GM18511 (cell line): ENCODE measurements around the gene STEAP3.
"Not testable (repeated sequence)": the region's sequence is repeated elsewhere in the genome, so short reads cannot be mapped to it uniquely, and the experiment has no call there.

Experiments used
- ATAC-seq: cut with Tn5 transposase; IDR thresholded peaks from one replicate; pipeline ENCODE4 v1.9.1; 2021; ENCODE audit warnings: mild to moderate bottlenecking, moderate library complexity; ENCODE audit not compliant: unreplicated experiment

STEAP3 gene

DNA sequence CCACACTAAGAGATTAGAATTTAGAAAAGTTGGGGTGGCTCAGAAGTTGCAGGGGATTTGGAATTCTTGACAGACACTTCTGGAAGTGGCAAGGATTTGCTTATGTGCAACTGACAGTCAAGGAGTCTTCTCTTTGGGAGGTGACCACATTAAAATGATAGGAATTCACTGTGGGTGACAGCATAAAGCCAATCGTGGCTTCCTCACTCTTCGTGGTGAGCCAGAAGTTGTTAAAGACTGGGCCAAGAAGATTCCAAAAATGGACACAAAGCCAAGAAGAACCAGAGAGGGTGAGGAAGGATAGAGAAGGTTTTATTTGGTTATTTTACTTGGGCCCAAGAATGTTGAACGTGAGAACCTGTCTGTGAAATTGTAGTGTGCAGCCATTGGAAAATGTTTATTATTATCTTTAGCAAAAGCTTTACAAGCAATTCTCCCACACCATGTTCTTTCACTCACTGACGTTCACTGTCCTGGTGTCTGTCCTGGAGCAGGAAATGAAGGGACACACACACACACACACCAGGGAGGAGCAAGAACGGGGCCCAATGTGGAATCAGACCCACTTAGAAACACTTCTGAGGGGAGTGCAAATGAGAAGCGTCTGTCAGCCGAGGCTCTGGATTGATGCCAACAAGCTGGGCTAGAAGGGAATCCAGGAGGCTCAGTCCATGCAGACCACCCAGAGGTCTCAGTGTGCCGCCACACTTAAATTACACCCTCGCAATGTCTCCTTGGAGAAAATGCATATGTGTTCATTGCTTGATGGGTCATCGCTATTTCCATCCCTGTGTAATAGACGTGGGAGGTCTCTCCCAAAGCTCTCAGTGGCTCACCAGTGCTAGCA lies 37.2 kb downstream of the STEAP3 start:
- no peak for ATAC-seq

DNA sequence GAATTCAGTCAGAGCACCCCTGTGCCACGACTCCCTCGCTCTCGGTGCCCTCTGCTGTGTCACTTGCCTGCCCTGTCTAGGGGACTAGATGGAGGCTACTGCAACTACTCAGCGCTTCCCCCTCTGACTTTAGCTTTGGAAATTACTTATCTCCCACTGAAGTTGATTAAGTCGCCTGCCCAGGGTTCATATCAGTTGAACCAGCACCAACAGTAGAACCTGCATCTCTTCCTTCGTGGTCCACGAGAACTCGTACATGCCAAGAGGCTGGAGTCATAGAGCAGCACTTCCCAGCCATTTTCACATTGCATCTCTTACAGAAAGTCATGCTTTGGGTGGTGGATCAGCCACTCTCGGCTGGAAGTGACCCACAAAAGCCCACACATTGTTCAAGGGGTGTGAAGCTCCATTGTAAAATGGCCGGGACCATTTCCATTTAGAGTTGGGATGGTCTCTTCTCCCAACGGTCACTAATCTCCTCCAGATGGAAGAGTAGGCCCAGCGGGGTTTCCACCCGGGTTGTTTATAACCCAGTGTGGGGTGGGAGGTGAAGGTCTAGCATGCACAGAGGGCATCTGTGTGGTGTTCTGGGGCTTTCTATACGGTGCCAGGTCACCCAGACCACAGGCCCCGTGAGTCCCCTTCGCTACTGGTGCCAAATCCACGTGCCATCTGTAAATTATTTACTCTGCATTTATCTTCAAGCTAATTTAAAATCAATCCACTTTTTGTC lies 38.0 kb downstream of the STEAP3 start:
- no peak for ATAC-seq

DNA sequence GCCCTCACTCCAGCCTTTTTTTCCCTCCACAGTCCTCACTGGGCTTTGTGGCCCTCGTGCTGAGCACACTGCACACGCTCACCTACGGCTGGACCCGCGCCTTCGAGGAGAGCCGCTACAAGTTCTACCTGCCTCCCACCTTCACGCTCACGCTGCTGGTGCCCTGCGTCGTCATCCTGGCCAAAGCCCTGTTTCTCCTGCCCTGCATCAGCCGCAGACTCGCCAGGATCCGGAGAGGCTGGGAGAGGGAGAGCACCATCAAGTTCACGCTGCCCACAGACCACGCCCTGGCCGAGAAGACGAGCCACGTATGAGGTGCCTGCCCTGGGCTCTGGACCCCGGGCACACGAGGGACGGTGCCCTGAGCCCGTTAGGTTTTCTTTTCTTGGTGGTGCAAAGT lies 39.4 kb downstream of the STEAP3 start:
- no peak for ATAC-seq

DNA sequence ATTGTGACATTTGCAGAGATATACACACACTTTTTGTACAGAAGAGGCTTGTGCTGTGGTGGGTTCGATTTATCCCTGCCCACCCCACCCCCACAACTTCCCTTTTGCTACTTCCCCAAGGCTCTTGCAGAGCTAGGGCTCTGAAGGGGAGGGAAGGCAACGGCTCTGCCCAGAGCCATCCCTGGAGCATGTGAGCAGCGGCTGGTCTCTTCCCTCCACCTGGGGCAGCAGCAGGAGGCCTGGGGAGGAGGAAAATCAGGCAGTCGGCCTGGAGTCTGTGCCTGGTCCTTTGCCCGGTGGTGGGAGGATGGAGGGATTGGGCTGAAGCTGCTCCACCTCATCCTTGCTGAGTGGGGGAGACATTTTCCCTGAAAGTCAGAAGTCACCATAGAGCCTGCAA lies 40.0 kb downstream of the STEAP3 start:
- no peak for ATAC-seq

DNA sequence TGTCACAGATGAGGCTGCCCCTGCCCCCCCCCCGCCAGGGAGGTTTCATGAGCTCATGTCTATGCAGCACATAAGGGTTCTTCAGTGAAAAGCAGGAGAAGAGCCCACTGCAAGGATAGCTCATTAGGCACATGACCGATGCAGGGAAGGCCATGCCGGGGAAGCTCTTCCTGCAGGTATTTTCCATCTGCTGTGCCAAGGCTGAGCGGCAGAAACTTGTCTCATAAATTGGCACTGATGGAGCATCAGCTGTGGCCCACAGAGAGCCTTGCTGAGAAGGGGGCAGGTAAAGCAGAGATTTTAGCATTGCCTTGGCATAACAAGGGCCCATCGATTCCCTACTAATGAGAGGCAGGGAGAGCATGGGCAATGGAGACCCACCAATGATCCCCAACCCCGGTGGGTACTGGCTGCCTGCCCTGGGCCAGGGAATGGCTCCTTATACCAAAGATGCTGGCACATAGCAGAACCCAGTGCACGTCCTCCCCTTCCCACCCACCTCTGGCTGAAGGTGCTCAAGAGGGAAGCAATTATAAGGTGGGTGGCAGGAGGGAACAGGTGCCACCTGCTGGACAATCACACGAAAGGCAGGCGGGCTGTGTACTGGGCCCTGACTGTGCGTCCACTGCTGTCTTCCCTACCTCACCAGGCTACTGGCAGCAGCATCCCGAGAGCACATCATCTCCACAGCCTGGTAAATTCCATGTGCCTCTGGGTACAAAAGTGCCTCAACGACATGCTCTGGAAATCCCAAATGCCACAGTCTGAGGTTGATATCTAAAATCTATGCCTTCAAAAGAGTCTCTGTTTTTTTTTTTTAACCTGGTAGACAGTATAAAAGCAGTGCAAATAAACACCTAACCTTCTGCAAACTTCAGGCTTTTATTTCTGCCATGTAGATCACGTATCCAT lies 41.4 kb downstream of the STEAP3 start:
- ATAC-seq, result peak; percentile 98

DNA sequence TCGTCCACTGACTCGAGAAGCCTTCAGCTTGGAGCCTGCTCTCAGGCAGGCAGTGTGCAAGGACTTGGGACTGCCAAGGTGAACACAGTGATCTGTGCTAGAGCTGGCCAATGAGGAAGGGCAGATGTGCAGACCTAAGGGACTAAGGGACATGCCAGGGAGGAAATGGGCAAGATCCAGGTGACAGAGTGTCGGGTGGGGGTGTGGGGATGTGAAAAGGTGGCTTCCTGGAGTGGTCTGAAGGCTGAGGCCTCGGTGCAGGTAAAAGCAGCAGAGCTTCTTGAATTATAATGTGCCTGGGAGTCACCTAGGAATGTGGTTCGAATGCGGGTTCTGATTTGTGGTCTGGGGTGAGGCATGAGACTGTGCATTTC lies 42.0 kb downstream of the STEAP3 start:
- ATAC-seq, result no peak

DNA sequence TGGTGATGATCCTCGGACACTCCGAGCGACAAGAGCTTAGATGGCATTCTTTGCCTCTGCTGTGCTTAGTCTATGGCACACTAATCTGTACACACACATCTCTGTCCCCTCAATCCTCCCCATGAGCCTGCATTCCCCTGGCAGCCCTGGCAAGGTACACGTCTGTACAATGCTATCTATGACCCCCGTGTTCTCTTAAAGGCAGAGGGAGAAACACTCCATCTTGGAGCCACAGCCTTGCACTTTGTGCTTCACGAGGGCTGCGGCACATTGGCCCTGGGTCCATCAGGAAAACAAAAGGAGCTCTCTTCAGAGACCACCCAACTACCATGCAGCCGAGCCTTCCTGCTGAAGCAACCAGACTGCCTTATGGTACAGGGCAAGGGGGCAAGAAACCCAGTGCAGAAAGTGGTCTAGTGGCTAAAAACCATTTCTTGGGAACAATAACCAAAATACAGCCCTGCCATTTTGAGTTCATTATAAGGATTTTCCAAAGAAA lies 42.5 kb downstream of the STEAP3 start:
- ATAC-seq, result no peak

DNA sequence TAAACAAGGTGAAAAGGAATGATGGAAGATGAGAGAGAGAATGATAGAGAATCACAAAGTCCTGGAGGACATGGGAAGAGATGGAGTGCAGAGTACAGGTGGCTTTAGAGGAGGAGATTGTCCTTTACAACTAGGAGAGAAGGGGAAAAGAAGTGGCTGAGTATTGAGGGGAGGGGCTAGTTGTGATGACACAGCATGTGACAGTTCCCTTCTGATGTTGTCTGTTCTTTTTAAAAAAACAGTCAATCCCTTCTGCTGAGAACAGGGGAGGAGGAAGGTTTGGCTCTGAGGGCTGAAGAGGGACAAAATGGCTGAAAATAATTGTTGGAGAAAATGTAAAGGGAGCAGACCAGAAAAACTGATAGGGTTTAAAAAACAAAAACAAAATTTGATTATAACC lies 44.0 kb downstream of the STEAP3 start:
- no peak for ATAC-seq

DNA sequence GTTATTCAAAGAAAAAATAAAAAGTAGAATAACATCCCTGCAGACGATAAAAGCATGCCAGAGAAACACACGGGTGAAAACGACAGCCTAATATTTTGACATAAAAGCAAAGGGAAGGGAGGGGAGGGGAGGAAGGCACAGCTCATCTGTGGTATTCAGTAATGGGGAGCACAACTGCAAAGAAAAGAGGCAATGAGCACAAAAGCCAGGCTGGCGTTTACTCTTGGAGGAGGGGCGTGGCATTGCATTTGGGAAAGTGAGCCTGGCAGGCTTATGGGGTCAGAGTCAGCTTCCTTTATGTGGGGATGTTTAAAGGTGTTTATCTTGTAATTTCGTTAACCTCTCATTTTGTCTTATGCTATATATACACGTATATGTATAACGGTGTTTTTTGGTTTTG lies 53.2 kb downstream of the STEAP3 start:
- no peak for ATAC-seq

DNA sequence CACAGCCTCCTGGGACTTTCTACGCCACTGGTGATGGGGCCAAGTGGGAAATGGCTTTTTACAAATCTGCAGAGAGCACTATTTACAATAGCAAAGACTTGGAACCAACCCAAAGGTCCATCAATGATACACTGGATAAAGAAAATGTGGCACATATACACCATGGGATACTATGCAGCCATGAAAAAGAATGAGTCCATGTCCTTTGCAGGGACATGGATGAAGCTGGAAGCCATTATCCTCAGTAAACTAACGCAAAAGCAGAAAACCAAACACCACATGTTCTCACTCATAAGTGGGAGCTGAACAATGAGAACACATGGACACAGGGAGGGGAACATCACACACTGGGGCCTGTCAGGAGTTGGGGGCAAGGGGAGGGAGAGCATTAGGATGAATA lies 54.8 kb downstream of the STEAP3 start:
- ATAC-seq, result not testable (repeated sequence)

DNA sequence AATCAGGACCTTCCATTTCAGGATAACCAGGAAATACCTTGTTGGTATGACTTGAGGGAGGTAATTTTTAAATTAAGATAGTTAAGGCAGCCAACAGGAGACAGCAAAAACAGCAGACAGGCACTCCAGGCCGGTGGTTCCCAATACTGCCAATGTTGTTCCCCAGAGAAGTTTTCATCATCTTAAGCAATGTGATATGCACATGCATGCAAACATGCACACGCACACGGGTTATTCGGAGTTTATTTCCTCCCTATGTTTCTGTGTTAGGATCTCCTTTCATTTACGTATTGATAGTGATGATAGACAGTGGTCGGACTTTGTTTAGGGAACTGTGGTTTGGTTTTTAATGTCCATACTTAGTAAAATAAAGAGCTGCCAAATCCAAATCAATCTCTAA lies 55.3 kb downstream of the STEAP3 start:
- ATAC-seq, result no peak

DNA sequence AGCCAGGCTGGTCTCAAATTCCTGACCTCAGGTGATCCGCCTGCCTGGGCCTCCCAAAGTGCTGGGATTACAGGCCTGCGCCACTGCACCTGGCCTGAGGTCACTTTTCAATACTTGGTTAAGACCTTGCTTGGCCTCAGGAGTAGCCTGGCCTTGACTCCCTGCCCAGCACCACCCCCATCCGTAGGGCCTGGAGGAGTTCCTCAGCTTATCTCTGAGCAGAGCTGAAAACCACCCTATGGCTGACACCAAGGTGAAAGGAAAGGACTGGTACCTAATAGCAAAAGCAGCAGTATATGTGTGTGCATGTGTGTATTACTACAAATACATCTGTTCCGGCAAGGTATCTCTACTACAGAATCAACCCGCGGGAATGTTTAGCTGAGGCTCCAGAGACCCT lies 56.0 kb downstream of the STEAP3 start:
- no peak for ATAC-seq

DNA sequence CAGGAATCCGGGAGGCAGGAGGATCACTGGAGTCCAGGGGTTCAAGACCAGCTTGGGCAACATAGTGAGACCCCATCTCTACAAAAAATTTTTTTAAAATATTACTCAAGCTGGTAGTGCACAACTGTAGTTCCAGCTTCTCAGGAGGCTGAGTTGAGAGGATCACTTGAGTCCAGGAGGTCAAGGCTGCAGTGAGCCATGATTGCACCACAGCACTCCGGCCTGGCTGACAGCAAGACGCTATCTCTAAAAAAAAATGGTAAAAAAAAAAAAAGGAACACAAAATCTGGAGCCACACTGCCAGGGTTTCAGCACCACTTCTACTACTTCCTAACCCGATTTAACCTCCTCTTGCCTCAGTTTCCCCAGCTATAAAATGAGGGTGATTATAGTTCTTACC lies 57.0 kb downstream of the STEAP3 start:
- no peak for ATAC-seq

DNA sequence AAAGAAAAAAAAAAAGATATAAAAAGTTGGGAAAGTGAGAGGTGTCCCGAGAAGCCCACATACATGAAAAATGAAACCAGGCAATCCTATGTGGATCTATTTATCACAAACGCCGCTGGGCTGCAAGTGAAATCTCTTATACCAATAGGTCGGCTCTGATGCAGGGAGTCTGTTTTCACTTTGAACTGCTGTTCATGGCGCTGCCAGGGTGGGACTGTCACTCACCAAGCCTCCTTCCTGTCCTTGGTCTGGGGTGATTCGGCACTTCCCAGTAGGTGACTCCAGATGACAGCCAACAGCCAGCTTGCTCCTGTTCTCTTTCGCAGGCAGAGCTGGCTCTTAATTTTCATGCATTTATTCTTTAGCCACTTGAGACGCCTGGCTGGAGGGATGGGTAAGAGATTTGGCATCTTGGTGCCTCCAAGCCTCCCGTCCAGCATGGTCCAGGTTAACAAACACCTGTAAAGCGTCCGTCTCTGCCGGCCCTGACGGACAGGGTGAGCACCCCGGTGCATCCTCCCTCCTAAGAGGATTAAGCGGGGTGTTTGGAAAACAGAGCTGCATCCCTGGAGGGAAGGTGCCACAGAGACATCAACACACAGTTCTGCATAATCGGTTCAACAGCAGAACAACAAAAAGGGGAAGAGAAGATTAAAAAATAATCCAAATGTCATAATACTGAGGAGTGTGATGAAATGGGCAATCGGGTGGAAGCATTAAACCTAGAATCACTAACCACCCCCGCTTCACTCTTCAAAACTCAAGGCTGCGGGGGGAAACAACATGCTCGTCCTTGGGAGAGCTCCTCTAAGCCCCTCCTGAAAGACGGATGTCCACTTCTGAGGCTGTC lies 58.7 kb downstream of the STEAP3 start:
- no peak for ATAC-seq

DNA sequence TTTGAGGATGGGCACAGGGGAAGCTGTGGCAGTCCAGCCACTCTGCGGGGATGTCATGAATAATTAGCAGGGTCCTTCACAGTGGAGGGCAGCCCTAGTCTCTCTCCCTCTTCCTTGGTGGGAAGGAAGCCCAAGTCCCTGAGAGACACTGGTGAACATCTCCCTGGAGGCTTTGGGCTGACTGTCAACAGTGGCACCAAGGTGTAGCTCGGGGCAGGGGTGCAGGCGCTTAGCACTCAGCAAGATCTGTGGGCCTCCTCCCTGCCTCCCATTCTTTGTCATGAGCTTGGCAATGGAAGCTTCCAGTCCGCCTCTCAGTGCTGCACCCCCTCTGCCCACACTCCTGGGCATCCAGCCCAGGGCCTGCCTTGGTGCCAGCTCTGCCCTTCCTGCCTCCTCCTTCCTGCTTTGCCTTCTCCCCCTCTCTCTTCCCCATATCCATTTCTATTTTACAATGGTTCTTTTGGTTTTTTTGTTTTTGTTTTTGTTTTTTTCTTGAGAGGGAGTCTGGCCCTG lies 59.4 kb downstream of the STEAP3 start:
- ATAC-seq, result no peak

DNA sequence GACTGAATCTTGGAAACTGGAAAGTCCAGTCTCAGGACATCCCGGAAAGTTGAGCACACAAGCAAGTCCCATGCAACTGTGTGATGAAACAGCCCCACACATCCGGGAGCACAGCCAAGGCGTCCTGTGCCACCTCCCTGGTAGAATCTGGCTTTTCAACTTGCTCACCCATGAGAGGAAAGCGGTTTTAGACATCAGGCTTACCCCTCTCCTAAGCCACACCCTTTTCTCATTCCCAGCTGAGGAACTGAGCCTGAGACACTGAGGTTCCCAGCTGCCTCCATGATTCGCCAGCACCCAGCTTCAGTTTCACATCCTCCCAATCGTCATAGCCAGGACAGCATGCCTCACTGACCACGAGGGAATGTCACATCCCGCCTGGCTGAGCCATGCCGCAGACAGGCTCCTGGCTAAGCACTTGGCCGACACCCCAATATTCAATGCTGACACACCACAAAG lies 60.3 kb downstream of the STEAP3 start:
- no peak for ATAC-seq

DNA sequence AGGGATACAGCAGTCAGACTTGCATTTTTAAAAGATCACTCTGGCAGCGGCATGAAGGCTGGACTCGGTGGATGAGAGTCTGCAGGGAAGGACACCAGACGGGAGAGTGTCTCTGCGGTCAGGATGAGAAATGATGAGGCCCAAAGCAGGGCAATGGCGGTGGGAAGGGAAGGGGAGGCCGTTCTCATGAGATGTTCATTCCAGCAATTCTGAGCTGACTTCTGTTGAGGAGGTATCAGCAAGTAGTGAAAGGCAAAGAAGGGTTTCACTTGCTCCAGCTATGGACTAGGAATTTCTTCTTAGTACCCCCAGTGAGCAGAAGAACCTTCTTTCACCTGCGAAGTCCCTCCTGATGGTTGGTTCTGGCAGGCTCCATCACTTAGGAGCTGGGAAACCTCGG lies 63.0 kb downstream of the STEAP3 start:
- no peak for ATAC-seq

DNA sequence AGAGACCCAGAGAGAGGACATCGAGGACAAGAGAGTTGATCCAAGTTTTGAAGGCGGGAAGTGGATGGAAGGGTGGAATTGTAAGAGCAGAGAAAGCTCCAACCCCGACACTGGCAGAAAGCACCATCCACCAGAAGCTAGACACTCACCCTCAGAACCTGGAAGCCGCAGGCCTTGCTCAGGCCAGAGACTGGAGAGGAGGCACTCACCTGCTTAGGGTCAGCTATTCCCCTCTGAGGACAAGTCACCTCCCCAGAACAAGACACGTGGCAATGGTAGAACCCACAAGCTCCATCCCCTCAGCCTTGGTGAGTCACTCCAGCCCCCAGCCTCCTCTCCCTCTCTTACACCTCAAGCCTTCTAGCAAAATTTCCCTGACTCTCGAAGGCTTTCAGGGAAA lies 64.9 kb downstream of the STEAP3 start:
- no peak for ATAC-seq

DNA sequence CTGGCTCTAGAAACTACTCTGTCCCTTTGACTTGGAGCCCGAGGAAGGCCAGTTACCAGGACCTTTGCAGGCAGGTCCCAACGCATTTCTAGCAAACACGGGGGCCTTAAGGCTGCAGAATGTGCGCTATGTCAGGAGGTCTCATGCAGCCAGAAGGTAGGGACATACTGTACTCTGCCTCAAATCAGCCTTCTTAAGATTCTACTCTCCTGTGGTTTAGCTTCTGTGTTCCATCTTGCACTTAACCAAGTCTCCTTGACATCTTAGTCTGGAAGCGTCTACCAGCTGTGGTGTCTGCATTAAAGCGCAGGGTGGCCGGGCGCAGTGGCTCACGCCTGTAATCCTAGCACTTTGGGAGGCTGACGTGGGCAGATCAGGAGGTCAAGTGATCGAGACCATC lies 65.5 kb downstream of the STEAP3 start:
- ATAC-seq, result no peak

DNA sequence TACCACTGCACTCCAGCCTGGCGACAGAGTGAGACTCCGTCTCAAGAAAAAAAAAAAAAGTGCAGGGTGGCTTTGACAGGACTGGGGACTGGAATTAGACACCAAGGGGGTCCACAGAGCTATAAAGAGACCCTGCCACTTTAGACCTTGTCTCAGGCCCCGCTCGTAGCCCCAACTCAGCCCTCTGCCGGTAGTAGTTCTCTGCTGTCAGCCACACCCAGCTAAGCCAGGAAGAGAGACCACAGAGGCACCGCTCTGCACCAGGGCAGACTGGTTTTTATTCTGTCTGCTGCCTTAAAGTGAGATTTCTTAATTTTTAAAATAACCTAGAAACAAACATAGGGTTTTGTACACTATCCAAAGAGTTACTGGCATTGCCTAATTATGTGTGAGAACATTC lies 66.0 kb downstream of the STEAP3 start:
- ATAC-seq, result no peak
